ENCODE data around the gene PXN.
"Not testable (repeated sequence)": the region's sequence is repeated elsewhere in the genome, so short reads cannot be mapped to it uniquely, and the experiment has no call there.

Gene PXN

DNA sequence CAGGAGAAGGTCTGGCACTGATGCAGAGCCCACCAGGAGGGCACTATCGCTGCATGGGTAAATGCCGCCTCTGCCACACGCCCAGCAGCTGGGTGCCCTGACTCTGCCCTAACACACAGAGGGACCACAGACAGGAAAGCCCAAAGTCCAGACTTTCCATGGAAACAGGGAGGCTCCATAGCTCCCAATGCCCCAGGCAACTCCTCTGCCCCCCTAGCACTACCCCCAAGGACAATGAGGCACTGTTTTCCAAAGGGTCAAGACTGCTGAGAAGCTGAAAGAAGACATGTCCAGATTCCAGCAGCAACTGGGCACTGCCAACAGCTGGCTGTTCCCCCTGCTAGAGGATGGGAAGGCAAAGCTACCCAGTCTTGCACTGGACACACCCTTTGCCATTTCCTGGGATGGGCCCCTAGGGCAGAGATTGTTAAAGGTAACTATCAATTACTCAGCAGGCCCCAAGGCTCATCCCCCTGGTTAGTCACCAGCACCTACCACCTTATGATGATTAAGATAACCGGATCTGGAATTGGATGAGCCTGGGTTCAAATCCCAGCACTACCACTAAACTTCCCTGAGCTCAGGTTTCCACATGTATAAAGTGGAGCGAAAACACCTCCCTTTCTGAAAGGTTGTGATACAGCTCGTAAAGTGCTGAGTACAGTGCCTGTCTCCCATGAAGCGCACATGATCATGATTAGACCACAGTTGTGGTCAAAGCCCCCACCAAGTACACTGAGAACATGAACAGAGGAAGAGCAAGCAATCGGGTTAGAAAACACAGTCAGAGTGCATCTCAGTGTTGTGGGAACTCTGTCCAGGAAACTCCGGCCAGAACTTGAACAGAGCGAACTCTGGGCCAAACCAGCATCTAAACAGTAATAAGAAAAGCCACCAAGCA is 3.3 kb downstream of the PXN start:
- FAIRE-seq = no peak

GRCh38 chr12:120260607-120261006 is 4.9 kb downstream of the PXN start:
- FAIRE-seq = no peak

DNA sequence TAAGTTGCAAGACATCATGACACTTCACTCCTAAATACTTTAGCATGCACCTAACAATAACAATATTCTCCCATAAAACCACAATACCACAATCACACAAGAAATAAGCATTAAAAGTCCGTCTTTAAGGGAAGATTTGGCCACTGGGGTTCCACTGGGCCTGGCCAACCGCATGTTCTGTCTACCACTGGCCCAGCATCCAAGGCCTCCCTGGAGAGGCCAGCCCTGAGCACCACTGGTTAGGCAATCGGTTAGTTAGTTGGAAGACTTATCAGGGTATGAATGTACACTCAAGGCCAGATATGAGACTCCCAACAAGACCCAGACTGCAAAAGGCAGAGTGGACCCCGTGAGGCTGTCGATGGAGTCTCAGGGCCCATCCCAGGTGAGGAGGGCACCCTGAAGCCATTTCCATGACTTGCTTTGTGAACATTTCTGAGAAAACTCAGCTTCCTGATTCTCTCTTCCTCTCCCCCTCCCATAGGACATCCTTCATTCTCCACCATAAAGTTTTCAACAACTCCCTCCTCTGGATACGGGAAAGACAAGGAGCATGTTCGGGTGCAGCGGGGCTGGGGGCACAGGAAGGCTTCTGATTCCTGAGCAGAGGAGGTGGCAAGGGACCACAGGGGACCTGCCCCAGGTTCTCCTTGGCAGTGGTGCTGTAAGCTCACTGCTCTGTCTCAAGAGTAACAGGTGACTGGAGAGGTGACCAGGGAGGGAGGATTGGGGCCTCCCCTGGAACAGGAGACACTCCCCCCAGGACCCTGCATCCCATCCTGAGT is 5.9 kb downstream of the PXN start:
- no peak for FAIRE-seq

DNA sequence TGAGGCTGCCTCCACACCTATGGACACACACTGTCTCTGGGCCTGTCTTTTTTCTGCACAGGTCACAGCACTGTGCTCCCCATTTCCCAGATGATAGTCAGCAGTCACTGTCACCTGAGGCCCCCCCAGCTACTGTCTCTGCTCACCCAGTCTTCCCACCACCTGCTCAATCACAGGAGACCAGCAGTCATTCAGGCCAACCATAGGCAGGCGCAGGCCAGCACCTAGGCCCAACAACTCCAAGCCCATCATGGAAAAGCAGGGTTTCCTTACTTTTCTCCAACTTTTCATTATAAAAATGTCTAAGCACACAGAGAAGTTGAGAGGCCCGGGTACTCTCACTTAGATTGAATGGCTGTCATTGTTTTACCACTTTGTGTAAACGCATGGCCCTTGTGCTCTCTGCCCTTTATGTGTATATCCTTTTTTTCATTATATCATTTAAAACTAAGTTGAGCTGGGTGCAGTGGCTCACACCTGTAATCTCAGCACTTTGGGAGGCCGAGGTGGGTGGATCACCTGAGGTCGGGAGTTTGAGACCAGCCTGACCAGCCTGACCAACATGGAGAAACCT is 7.1 kb downstream of the PXN start:
- no peak for FAIRE-seq

GRCh38 chr12:120257041-120257821 is 8.3 kb downstream of the PXN start:
- FAIRE-seq = no peak

DNA sequence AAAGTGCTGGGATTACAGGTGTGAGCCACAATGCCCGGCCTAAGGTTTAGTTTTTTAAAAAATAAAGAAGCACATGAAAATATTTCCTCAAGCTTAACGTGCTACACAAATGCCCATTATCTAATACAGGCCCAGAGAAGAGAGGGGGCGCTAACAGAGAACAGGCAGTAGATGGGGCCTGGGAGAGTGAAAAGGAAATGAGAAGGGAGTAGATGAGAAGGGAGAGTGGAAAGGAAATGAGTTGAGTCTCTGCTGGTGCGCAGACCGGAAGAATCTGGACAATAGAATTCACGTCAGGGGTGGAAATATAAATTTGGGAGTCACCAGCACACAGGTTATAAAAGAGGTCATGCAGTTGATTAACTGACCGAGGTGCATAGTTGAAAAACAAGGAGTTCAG is 10.7 kb downstream of the PXN start:
- no peak for FAIRE-seq

GRCh38 chr12:120253313-120253712 is 12.2 kb downstream of the PXN start:
- FAIRE-seq = not testable (repeated sequence)

- FAIRE-seq = no peak
Observed at GRCh38 chr12:120252071-120252906, 13.2 kb downstream of the PXN start.

DNA sequence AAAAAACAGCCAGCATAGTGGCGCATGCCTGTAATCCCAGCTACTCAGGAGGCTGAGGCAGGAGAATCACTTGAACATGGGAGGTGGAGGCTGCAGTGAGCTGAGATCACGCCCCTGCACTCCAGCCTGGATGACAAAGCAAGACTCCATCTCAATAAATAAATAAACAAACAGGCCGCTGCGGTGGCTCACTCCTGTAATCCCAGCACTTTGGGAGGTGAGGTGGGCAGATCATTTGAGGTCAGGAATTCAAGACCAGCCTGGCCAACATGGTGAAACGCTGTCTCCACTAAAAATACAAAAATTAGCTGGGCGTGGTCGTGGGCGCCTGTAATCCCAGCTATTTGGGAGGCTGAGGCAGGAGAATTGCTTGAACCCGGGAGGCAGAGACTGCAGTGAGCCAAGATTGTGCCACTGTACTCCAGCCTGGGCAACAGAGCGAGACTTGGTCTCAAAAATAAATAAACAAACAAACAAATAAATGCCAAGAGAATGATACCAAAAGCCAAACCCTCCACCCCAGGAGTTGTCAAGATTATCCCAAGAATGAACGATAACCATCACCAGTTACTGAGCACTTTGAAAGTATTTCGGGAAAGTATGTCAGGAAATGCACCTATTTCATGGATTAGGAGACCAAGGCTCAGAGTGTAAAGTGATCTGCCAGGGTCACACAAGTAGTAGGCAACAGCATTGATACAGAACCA is 14.0 kb downstream of the PXN start:
- not testable (repeated sequence) for FAIRE-seq

DNA sequence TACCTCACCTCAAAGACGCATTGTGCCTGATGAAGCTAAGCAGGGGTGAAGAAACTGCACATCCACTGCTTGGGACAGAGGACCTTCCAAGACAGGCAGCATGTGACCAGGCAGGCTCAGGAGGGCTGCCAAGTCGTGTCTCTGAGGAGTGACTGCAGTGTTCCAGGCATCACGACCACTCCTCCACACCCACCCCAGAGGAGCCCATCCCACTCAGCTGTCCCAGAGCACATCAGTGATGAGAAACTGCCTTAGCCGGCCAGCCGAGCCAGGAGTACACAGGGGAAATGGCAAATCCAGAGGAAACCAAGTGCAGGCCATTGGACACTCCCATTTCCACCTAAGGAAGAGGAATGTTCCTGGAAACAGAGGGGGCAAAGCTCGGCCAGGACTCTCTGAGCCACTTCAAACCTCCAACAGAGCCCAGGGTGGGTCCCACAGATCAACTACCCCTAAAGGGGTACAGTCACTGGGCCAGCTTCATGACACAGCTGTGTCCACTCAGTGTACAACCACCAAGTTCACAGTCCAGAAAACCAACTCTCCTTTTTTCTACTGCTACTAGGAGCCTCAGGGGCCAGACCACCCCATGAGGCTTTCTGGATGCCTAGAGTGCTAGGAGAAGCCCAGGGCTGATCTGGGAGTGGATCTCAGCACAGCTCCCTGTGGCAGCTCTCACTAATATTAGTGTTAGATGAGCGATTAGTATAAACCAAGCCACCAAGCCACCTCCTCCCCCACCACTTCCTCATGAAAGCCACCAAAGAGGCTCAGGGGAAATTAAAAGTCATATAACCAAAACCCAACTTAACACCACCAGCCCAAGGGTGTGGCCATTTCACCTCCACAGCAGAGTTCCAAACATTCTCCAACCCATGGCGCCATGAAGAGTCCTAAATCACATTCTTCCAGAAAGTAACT is 15.4 kb downstream of the PXN start:
- no peak for FAIRE-seq

DNA sequence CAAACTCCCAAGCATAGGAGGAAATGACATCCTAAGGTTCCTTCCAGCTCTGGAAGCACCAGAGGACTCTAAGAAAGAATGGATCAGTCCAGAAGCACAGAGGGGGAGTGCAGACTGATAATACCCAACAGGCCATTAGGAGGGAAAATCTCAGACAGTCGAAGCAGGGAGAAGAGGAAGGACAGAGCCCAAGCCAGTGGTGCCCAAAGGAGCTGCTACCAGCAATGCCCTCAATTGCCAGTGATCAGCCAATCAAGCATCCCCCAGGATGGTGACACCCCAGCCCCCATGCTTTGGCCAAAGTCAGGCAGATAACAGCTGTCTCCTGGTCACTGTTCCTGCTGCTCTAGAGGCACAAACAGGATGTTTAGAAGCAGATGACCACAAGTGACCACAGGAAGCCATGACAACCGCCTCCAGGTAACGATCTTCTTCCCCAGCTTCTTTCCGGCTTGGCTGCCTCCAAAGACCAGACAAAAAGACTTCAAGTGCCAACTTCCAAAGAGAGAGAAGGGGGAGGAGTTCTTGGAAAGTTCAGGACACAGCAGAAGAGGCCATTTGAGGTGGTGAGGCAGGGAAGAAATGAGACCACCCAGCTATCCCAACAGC is 16.2 kb downstream of the PXN start:
- FAIRE-seq = no peak

DNA sequence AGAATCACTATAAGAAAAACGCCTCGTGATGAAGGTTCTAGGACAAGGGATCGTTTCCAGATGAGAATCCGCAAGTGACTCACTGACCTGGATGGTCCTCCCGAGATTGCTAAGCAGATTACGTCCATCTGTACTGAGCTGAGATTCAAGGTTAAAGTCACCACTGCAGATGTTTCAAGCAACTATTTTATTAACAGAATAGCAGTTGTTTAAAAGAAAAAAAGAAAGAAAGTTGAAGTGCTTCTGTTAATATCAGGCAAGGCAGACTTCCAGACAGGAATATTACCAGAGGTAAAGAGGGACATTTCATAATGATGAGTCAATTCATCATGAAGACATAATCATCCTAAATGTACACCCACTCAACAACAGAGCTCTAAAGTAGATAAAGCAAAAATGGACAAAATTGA is 17.9 kb downstream of the PXN start:
- no peak for FAIRE-seq

GRCh38 chr12:120247183-120247582 is 18.3 kb downstream of the PXN start:
- no peak for FAIRE-seq

GRCh38 chr12:120246705-120247104 is 18.8 kb downstream of the PXN start:
- not testable (repeated sequence) for FAIRE-seq

DNA sequence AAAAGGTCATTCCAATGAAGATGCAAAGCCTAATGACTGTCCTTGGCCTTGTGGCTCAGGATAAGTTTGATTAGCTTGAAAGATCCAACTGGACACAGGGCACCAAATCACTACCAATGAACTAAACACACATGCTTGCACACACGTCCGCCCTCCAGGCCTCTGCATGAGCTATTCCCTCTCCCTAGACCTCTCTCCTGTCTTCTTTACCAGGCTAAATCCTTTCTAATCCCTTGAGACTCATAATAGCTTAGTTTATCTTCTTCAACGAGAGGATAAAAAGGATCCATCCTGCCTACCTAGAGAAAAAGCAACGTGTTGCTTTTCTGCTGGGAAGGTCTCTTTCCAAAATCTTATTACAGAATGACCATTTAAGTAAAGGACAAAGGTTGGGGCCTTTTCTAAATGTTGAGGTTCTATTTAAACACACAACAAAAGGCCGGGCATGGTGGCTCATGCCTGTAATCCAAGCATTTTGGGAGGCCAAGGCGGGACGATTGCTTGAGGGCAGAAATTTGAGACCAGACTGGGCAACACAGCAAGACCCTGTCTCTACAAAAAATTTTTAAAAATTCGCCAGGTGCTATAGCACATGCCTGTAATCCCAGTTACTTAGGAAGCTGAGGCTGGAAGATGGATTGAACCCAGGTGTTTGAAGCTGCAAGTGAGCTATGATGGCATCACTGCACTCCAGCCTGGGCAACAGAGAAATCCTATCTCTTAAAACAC is 22.4 kb downstream of the PXN start:
- FAIRE-seq = no peak

DNA sequence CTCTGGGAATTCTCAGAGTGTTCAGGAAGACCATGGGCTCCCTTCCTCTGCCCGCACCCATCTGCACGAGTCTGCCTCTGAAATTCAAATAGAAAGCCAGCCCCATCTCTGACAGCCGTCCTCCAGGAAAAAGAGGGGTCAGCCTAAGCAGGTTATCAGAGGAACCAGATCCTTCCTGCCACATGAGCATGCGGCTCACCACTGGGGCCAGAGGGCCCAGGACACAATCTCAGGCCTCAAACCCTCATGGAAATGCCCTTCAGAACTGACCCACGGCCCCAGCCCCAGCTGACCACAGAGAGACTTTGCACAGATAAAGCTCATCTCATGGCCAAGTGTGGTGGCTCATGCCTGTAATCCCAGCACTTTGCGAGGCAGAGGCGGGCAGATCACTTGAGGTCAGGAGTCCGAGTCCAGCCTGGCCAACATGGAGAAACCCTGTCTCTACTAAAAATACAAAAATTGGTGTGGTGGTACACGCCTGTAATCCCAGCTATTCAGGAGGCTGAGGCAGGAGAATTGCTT is 23.2 kb downstream of the PXN start:
- FAIRE-seq = no peak

DNA sequence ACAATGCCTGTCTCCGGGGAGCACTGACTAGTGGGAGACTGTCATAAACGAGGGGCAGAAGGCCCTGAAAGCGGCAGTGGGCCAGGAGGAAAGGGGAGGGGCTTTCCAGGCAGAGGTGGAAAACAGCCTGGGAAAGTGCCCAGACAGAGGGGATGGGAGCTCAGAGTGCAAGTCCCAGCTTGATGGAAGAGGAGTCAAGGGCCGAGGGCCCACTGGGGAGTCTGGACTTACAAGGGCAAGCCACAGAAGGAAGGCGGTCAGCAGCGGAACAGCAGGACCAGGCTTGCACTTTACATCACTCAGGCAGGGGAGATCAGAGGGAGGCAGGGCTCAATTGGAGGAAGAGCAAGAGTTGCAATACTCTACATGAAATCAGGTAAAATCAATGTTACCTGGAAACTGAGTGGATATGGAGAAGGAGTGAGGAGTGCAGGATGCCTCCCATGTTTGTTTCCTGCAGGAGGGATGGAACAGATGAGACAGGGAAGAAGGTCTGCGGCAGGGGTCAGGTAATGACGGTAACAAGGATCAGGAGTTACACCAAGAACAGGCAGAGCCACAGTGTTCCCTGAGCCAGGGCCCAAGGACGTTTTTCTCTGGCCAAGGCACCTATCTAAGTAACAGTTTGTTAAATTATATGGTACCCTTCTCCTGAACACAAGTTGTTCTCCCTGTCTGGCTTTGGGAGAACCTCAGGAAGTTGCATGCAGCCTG is 23.8 kb downstream of the PXN start:
- FAIRE-seq = no peak

- no peak for FAIRE-seq
Observed at GRCh38 chr12:120240495-120240833, 25.1 kb downstream of the PXN start.
